Mesodermal cell (in vitro differentiated cells): ENCODE data around the gene PAFAH2.

Source experiments
- H3K27ac ChIP-seq: 2 replicates; pipeline ENCODE4 v1.7.0; 2013; ENCODE audit warnings: mild to moderate bottlenecking, low read depth, low read length, moderate library complexity; ENCODE audit not compliant: severe bottlenecking
- H3K36me3 ChIP-seq: 2 replicates; pipeline ENCODE4 v1.7.1; 2013; ENCODE audit warnings: mild to moderate bottlenecking, low read length, moderate library complexity; ENCODE audit not compliant: control insufficient read depth, insufficient read depth
- H3K4me1 ChIP-seq: one replicate; pipeline ENCODE4 v1.7.1; 2013; ENCODE audit warnings: mild to moderate bottlenecking, low read length; ENCODE audit not compliant: insufficient read depth, control insufficient read depth, poor library complexity, severe bottlenecking
- H3K4me3 ChIP-seq: 2 replicates; pipeline ENCODE4 v1.7.0; 2013; ENCODE audit warnings: low read length, control low read depth, mild to moderate bottlenecking; ENCODE audit not compliant: insufficient read depth, poor library complexity, severe bottlenecking; ENCODE audit errors: extremely low read depth
- H3K9me3 ChIP-seq: 2 replicates; pipeline ENCODE4 v1.7.1; 2013; ENCODE audit warnings: mild to moderate bottlenecking, low read length, moderate library complexity; ENCODE audit not compliant: control insufficient read depth
- WGBS, 2 experiments: methylation state at CpG; one replicate each; pipeline ENCODE4 v1.1.5; 2013; ENCODE audit warnings: missing lambda C conversion rate in 2 of 2; ENCODE audit not compliant: insufficient coverage in 2 of 2; 5-methylcytosine and 5-hydroxymethylcytosine counted together

PAFAH2 gene

DNA sequence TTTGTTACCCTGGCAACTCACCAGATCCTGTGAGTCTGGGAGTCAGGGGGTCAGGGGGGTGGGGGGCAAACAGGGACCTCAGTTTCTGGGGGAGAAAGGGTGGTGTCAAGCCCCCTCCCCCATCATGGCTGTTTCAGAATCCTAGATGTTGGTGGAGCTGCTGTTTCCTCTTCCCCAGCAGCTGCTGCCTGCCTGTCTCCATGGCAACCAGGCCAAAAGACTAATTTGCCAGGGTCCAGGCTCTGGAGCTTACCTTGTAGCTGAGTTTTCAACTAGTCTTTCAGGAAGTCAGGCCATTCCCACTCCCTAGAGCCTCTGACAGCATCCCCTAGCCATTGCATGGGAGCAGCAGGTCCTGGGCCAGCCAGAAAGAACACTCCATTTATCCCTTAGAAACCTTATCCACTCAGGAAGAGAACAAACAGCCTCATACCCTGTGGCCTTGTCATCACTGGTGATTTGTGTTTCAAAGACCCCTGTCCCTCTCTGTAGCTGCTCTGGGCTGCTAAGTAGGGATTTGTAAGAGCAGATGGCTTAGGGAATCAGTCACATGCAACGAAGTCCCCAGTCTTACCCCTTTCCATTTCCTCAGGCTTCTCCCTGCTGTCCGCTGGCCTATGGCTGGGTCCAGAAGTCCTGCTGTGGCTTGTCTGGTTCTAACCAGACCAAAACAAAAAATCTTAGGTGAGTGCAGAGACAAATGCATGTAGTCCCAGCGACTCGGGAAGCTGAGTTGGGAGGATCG lies 70.2 kb downstream of the PAFAH2 start:
- H3K27ac ChIP-seq = peak overlapping the region; percentile 75
- H3K4me3 ChIP-seq = no peak overlapping the region
- no peaks in the 10 kb centered on the region for H3K36me3 ChIP-seq
- WGBS, 2 experiments = 91 to 96% methylated on average over 4 to 5 of the region's 5 CpGs
- no peaks in the 10 kb centered on the region for H3K9me3 ChIP-seq
- peaks cover 10% of the 10 kb centered on the region for H3K4me1 ChIP-seq

DNA sequence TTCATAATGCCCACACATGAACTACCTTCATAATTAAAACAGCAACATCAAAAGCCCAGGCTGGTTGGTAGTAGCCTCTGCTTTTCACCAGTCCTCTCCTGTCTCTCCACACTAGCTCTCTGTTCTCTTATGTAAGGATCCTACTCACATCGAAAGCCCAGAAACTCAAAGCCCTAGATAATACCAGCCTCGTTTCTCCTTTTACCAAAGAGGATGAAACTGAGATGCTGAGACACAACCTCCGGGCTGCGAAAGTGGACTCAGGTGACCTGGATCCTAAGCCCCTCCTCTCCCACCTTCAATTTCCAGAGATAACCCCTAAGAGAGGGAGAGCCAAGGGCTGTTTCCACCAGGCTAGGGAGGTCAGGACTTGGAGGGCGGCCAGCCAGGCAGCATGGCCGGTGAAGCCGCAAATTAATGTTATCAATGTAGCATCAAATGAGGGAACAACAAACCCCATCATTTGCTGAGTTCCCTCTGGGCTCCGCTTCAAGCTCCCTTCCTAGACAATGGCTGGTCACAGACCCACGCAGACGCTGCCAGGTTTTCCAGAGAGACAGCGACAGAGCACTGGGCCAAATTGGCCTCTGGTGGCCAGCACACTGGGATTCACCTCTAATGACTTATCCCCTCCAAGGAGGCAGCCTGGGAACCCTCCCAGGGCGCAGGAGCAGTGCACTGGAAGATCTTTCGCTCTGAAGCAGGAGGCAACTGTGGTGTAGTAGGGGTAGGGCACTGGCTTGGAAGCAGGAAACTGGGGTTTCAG lies 70.9 kb downstream of the PAFAH2 start:
- no peaks in the 10 kb centered on the region for H3K36me3 ChIP-seq
- H3K4me1 ChIP-seq = peaks cover 10% of the 10 kb centered on the region
- peak overlapping the region; percentile 75 for H3K27ac ChIP-seq
- WGBS, 2 experiments = 78 to 95% methylated on average over 3 to 10 of the region's 13 CpGs
- H3K9me3 ChIP-seq = no peaks in the 10 kb centered on the region
- H3K4me3 ChIP-seq = no peak overlapping the region

DNA sequence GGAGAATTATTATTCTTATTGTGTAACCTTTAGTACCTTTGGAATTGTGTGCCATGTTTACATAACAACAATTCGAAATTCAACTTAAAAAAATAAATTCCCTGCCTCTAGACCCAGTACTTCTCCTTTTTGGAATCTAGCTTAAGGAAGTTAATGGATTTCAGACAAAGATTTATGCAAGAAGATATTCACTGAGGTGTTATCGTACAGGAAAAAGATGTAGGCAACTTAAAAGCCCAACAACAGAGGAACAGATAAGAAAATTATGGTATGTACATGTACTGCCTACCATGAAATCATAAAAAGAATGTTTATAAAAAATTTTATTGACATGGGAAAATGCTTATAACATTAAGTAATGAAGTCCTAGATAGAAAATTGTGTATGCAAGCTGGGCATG lies 73.4 kb downstream of the PAFAH2 start:
- Histone ChIP-seq H3K27ac (no peak overlapping the region), H3K4me1 (peaks cover 10% of the 10 kb centered on the region), H3K9me3 (no peaks in the 10 kb centered on the region), H3K4me3 (no peak overlapping the region), H3K36me3 (no peaks in the 10 kb centered on the region)
- WGBS, 2 experiments = 100% methylated on average over 1 of the region's 2 CpGs; no CpG with 5 or more reads in 1 of the 2 experiments

DNA sequence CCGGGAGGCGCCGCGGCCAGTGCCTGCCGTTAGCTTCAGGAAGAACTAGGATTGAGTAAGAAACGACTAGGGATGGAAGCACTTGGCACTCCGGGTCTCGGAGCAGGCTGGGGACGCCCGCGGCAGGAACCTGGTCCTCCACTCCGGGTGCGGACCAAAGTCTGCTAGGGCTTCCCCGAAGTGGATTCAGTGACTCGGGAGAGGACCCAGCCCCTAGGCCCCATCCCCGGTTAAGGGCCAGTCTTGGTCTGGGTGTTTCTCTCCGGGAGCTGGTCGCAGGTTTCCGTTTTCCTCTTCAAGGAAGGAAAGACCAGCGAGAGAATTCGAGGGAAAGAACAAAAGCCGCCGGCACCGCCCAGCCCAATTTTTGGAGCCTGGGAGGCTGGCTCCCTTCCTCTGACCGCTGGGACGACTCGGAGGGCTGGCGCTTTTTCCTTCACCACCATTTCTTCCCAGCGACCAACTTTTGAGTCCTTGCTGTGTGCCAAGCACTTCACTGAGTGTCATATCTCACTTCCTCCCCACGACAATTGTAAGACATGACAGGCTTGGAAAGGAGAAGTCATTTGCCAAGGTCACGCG lies 74.8 kb downstream of the PAFAH2 start:
- Histone ChIP-seq H3K4me1 (peaks cover 10% of the 10 kb centered on the region), H3K4me3 (peak overlapping the region; percentile 50), H3K27ac (peak overlapping the region; percentile 66), H3K36me3 (no peaks in the 10 kb centered on the region), H3K9me3 (no peaks in the 10 kb centered on the region)
- 2% methylated on average over 21 to 29 of the region's 32 CpGs for WGBS, 2 experiments

- Histone ChIP-seq H3K9me3 (no peaks in the 10 kb centered on the region), H3K36me3 (no peaks in the 10 kb centered on the region), H3K4me3 (peak overlapping the region; percentile 50), H3K27ac (peak overlapping the region; percentile 66), H3K4me1 (peaks cover 8% of the 10 kb centered on the region)
- 6 to 9% methylated on average over 39 to 46 of the region's 49 CpGs for WGBS, 2 experiments
Measured at GRCh38 chr1:25922056-25922970, 75.5 kb downstream of the PAFAH2 start.

- Histone ChIP-seq H3K4me1 (peaks cover 4% of the 10 kb centered on the region), H3K36me3 (no peaks in the 10 kb centered on the region), H3K27ac (no peak overlapping the region), H3K9me3 (no peaks in the 10 kb centered on the region), H3K4me3 (no peak overlapping the region)
- WGBS, 2 experiments = 81 to 93% methylated on average over 8 to 10 of the region's 11 CpGs
Measured at GRCh38 chr1:25918615-25919014, 79.2 kb downstream of the PAFAH2 start.

DNA sequence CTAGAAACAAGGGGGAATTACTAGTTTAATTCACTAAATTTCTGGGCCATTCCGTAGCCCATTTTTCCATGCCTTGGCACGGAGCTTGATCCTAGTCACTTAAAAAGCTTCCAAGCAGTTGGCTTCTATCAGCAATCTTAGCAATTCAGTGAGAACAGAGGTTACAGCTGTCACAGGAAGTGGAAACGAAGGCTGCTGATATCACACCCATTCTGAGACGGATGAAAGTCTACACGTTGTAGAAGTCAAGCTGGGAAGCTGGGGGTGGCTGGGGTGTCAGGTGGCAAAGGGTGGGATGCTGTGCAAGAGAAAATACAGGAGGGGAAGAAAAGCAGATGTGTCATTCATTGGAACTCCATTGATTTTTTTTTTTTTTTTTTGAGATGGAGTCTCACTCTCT lies 79.9 kb downstream of the PAFAH2 start:
- WGBS, 2 experiments = 42 to 46% methylated on average over 5 of the region's 5 CpGs
- H3K27ac ChIP-seq = peak overlapping the region; percentile 13

GRCh38 chr1:25916460-25916859 lies 81.4 kb downstream of the PAFAH2 start:
- Histone ChIP-seq H3K4me3 (no peak overlapping the region), H3K4me1 (peaks cover 9% of the 10 kb centered on the region), H3K36me3 (no peaks in the 10 kb centered on the region), H3K27ac (no peak overlapping the region), H3K9me3 (no peaks in the 10 kb centered on the region)
- 83% methylated on average over 2 of the region's 2 CpGs; no CpG with 5 or more reads in 1 of the 2 experiments for WGBS, 2 experiments

More for the DNA sequence above, 79.9 kb downstream of the PAFAH2 start:
- Histone ChIP-seq H3K4me1 (peaks cover 4% of the 10 kb centered on the region), H3K4me3 (no peak overlapping the region), H3K36me3 (no peaks in the 10 kb centered on the region), H3K9me3 (no peaks in the 10 kb centered on the region)

DNA sequence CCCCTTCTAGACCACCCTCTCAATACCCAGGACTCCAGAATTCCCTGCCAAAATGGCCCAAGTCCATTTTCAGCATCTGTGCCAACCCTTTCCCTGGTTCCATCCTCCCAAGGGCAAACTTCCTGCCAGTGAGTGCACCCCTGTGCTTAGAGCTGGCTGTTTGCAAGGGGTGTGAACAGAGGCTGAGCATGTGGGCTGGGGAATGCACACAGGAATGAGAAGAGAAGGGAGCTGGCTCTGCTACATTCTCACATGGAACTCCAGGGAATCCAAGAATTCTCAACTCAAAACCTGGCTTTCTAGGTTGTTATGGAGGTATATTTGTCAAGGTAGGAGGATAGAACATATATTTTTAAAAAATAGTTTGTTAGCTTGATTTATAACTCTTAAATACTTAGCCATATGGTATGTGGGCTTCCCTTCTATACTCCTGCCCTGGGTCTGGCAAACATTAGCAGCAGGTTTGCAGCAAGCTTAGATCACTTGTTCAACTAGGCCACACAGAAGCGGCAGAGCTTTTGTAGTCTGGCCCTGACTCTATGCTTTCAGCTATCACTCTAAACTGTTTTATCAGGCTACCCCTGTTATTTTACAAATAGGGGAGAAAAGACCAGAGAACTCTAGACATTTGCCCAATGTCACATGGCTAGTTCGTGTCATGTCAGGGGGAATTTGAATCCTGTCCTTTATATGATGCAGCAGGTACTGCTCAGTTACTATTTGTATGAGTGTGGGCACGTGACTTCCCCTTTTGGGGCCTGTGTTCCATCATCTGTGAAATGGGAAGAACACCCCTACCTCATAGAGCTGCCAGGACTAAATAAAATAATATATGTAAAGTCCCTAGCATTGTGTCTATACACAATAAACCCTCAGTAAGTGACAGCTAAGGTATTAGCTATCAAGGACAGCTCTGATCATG lies 83.5 kb downstream of the PAFAH2 start:
- peaks cover 9% of the 10 kb centered on the region for H3K4me1 ChIP-seq
- 100% methylated on average over 1 of the region's 3 CpGs; no CpG with 5 or more reads in 1 of the 2 experiments for WGBS, 2 experiments
- H3K36me3 ChIP-seq = no peaks in the 10 kb centered on the region
- H3K4me3 ChIP-seq = no peak overlapping the region
- H3K9me3 ChIP-seq = no peaks in the 10 kb centered on the region
- H3K27ac ChIP-seq = no peak overlapping the region
